AG04449 (cell line): ENCODE data around the gene NFAT5.

Experiments
- CTCF ChIA-PET: fragments of 350-600 bp; formaldehyde crosslinking; extraction: SDS; loops from one replicate; lab custom pipeline; 2021; ENCODE audit warnings: antibody characterized with exemption; lab: Yijun Ruan, JAX
- POLR2A ChIA-PET: fragments of 400-600, 350-600 bp; formaldehyde crosslinking; extraction: SDS; loops from one replicate; lab custom pipeline; 2020; ENCODE audit warnings: antibody characterized with exemption, inconsistent platforms; lab: Yijun Ruan, JAX
- DNase-seq: peaks from one replicate; pipeline ENCODE4 v3.0.0-alpha.2; 2010; ENCODE audit warnings: low read depth, low spot score
- H3K4me3 ChIP-seq: 2 replicates; pipeline ENCODE4 v1.5.1; 2011; ENCODE audit warnings: low read depth, mild to moderate bottlenecking, control low read depth, low read length
- CTCF ChIP-seq: IDR thresholded peaks from one replicate; pipeline ENCODE4 v1.5.1; 2011; ENCODE audit warnings: mild to moderate bottlenecking, moderate library complexity, low read length, control low read depth, inconsistent platforms; ENCODE audit not compliant: insufficient read depth; ENCODE audit errors: missing control alignments

NFAT5 gene

GRCh38 chr16:69522732-69523404 is 42.9 kb upstream of the NFAT5 start:
- CTCF ChIA-PET = no interaction called here
- no peak for DNase-seq
- POLR2A ChIA-PET = no interaction called here

GRCh38 chr16:69523566-69524305 is 42.0 kb upstream of the NFAT5 start:
- CTCF ChIA-PET = interaction anchor here (0.7 kb wide), 1 partner anchor 28 kb away, joined by 3 read pairs; no protein-coding TSS in a partner anchor
- POLR2A ChIA-PET = no interaction called here
- no peak overlapping the region for H3K4me3 ChIP-seq
- no peak for DNase-seq
- no peak for TF ChIP-seq CTCF

More at GRCh38 chr16:69522732-69523404, 42.9 kb upstream of the NFAT5 start:
- TF ChIP-seq CTCF = no peak
- no peak overlapping the region for H3K4me3 ChIP-seq

- CTCF ChIA-PET = interaction anchor here (0.8 to 1.4 kb wide), 2 partner anchors 11 to 13 kb away, joined by 3 read pairs; no protein-coding TSS in a partner anchor
- POLR2A ChIA-PET = no interaction called here
- TF ChIP-seq CTCF = no peak
- DNase-seq = no peak
- no peak overlapping the region for H3K4me3 ChIP-seq
Observed at GRCh38 chr16:69526831-69527655, 38.7 kb upstream of the NFAT5 start.

- ChIA-PET POLR2A (no interaction called here), CTCF (no interaction called here)
- no peak for TF ChIP-seq CTCF
- DNase-seq = no peak
- no peak overlapping the region for H3K4me3 ChIP-seq
Observed at GRCh38 chr16:69531988-69532387, 33.8 kb upstream of the NFAT5 start.

- H3K4me3 ChIP-seq = no peak overlapping the region
- POLR2A ChIA-PET = no interaction called here
- CTCF ChIA-PET = no interaction called here
- no peak for DNase-seq
- TF ChIP-seq CTCF = no peak
Observed at GRCh38 chr16:69532641-69533455, 32.9 kb upstream of the NFAT5 start.
